ENCODE results near the gene CITED2.

- TF ChIP-seq CTCF (IDR thresholded peaks at IDR 0.05; ENCODE audit: poor library complexity) (no peak), EZH2 (IDR thresholded peaks at IDR 0.05; ENCODE audit: borderline replicate concordance) (no peak)
These were observed 1.9 kb downstream of the CITED2 start for GRCh38 chr6:139372326-139373153.

All from hepatocyte (in vitro differentiated cells).